K562 (cell line): ENCODE measurements around the gene CCR7.

ENCODE experiments used
- ARID4B ChIP-seq: sonication (generic); formaldehyde crosslinking; IDR thresholded peaks from 2 replicates; pipeline ENCODE4 v1.8.0; 2022; ENCODE audit warnings: mild to moderate bottlenecking, missing genetic modification reagents
- EZH2 ChIP-seq: IDR thresholded peaks from 2 replicates; pipeline ENCODE4 v1.6.1; 2012; ENCODE audit warnings: low read depth, mild to moderate bottlenecking, inconsistent platforms, low read length, borderline replicate concordance
- NR2C2 ChIP-seq, 2 experiments: fragments of 200-800 bp in 1 of 2; sonication (Bioruptor generic) in 1 of 2; sonication (generic) in 1 of 2; formaldehyde crosslinking in 1 of 2; IDR thresholded peaks; 2 replicates each; pipeline versions ENCODE4 v1.6.1 to v1.8.0; 2016 to 2022; ENCODE audit warnings: mild to moderate bottlenecking in 1 of 2, missing compliant biosample characterization in 1 of 2, missing genetic modification characterization in 1 of 2, missing genetic modification reagents in 1 of 2

GRCh38 chr17:40596261-40596919, 31.1 kb upstream of the CCR7 start:
- no peak for TF ChIP-seq NR2C2 (CRISPR knock-in tag; IDR thresholded peaks at IDR 0.05)
- TF ChIP-seq NR2C2 (tag; IDR thresholded peaks at IDR 0.05), result no peak
- no peak for TF ChIP-seq ARID4B (CRISPR knock-in tag)
- no peak for TF ChIP-seq EZH2
